ENCODE data around the gene APP.

APP gene

GRCh38 chr21:26170471-26171257 lies at the start of gene APP:
Gene APP, minus strand, starts transcription at chr21:26170770. Its CDS starts 150 bp downstream, at chr21:26170620.
- no peaks in the 10 kb centered on the region for H3K4me1 ChIP-seq (ENCODE audit: low read length)
- H4K20me1 ChIP-seq (ENCODE audit: insufficient read depth, low read length): no peaks in the 10 kb centered on the region
- H3K4me2 ChIP-seq (ENCODE audit: low read length): no peak within 1 kb of the TSS
- no peak within 1 kb of the TSS for H3K9ac ChIP-seq (ENCODE audit: low read length)
- no peak within 1 kb of the TSS for H3K4me3 ChIP-seq (ENCODE audit: low read length)
- no peaks in the 10 kb centered on the region for H3K36me3 ChIP-seq (replicated peaks; ENCODE audit: low read depth, low read length)
- H3K27me3 ChIP-seq (ENCODE audit: low read depth, low read length): no peaks in the 10 kb centered on the region
- TF ChIP-seq CTCF (IDR thresholded peaks at IDR 0.05; ENCODE audit: low read depth, low read length) (no peak), EZH2phosphoT487 (IDR thresholded peaks at IDR 0.05; ENCODE audit: low read depth) (no peak)
- H3K27ac ChIP-seq (ENCODE audit: low read length): no peak within 1 kb of the TSS
- no peaks in the 10 kb centered on the region for H3K79me2 ChIP-seq (ENCODE audit: low read length)
- H3K9me3 ChIP-seq (ENCODE audit: insufficient read depth, low read length): no peaks in the 10 kb centered on the region
- H2AFZ ChIP-seq (ENCODE audit: low read depth, low read length): no peak within 1 kb of the TSS

GRCh38 chr21:26212220-26212619 lies 41.6 kb upstream of the APP start:
- H4K20me1 ChIP-seq (ENCODE audit: insufficient read depth, low read length): no peaks in the 10 kb centered on the region

GRCh38 chr21:26210614-26211013 lies 40.0 kb upstream of the APP start:
- H3K27me3 ChIP-seq (ENCODE audit: low read depth, low read length): no peaks in the 10 kb centered on the region

More at GRCh38 chr21:26212220-26212619, 41.6 kb upstream of the APP start:
- H3K4me1 ChIP-seq (ENCODE audit: low read length): no peaks in the 10 kb centered on the region
- no peaks in the 10 kb centered on the region for H3K27me3 ChIP-seq (ENCODE audit: low read depth, low read length)
- TF ChIP-seq CTCF (IDR thresholded peaks at IDR 0.05; ENCODE audit: low read depth, low read length) (no peak), EZH2phosphoT487 (IDR thresholded peaks at IDR 0.05; ENCODE audit: low read depth) (no peak)
- no peak overlapping the region for H3K9ac ChIP-seq (ENCODE audit: low read length)
- no peak overlapping the region for H3K4me2 ChIP-seq (ENCODE audit: low read length)
- H3K9me3 ChIP-seq (ENCODE audit: insufficient read depth, low read length): no peaks in the 10 kb centered on the region
- no peak overlapping the region for H3K27ac ChIP-seq (ENCODE audit: low read length)
- no peak overlapping the region for H3K4me3 ChIP-seq (ENCODE audit: low read length)
- H3K36me3 ChIP-seq (replicated peaks; ENCODE audit: low read depth, low read length): no peaks in the 10 kb centered on the region
- H2AFZ ChIP-seq (ENCODE audit: low read depth, low read length): no peak overlapping the region
- no peaks in the 10 kb centered on the region for H3K79me2 ChIP-seq (ENCODE audit: low read length)

More at GRCh38 chr21:26210614-26211013, 40.0 kb upstream of the APP start:
- no peaks in the 10 kb centered on the region for H4K20me1 ChIP-seq (ENCODE audit: insufficient read depth, low read length)
- no peaks in the 10 kb centered on the region for H3K79me2 ChIP-seq (ENCODE audit: low read length)
- no peaks in the 10 kb centered on the region for H3K4me1 ChIP-seq (ENCODE audit: low read length)
- no peak overlapping the region for H2AFZ ChIP-seq (ENCODE audit: low read depth, low read length)
- H3K9ac ChIP-seq (ENCODE audit: low read length): no peak overlapping the region
- no peak overlapping the region for H3K27ac ChIP-seq (ENCODE audit: low read length)
- TF ChIP-seq CTCF (IDR thresholded peaks at IDR 0.05; ENCODE audit: low read depth, low read length) (no peak), EZH2phosphoT487 (IDR thresholded peaks at IDR 0.05; ENCODE audit: low read depth) (no peak)
- H3K4me3 ChIP-seq (ENCODE audit: low read length): no peak overlapping the region
- no peak overlapping the region for H3K4me2 ChIP-seq (ENCODE audit: low read length)
- H3K9me3 ChIP-seq (ENCODE audit: insufficient read depth, low read length): no peaks in the 10 kb centered on the region
- no peaks in the 10 kb centered on the region for H3K36me3 ChIP-seq (replicated peaks; ENCODE audit: low read depth, low read length)

All from OCI-LY3 (cell line).